HCT116 (cell line): Measurements from ENCODE around the gene APBB1IP.

Source experiments
- ELF1 ChIP-seq: IDR thresholded peaks from 2 replicates; pipeline ENCODE4 v1.6.1; 2012; ENCODE audit warnings: low read depth, borderline replicate concordance
- EZH2 ChIP-seq: fragments of 200-600 bp; sonication (generic); IDR thresholded peaks from 2 replicates; pipeline ENCODE4 v1.6.1; 2017; ENCODE audit warnings: antibody characterized with exemption, mixed run types
- EZH2phosphoT487 ChIP-seq: fragments of 200-600 bp; IDR thresholded peaks from 2 replicates; pipeline ENCODE4 v1.6.1; 2018; ENCODE audit warnings: antibody characterized with exemption, borderline replicate concordance
- FOSL1 ChIP-seq: IDR thresholded peaks from 2 replicates; pipeline ENCODE4 v1.6.1; 2012; ENCODE audit warnings: low read depth
- SIN3A ChIP-seq: IDR thresholded peaks from 2 replicates; pipeline ENCODE4 v1.6.1; 2012; ENCODE audit warnings: low read depth
- TCF7L2 ChIP-seq: IDR thresholded peaks from 2 replicates; pipeline ENCODE4 v1.7.0; 2011; ENCODE audit warnings: borderline replicate concordance, inconsistent platforms; ENCODE audit not compliant: insufficient read depth, insufficient read length; ENCODE audit errors: extremely low read depth
- YY1 ChIP-seq: IDR thresholded peaks from 2 replicates; pipeline ENCODE4 v1.6.1; 2011; ENCODE audit warnings: low read length, low read depth, moderate library complexity, mild to moderate bottlenecking; ENCODE audit not compliant: insufficient replicate concordance; ENCODE audit errors: extremely low read depth
- ZNF274 ChIP-seq: fragments of 200-500 bp; sonication (Bioruptor generic); IDR thresholded peaks from 2 replicates; pipeline ENCODE4 v1.6.1; 2014; ENCODE audit warnings: mild to moderate bottlenecking, low read depth, low read length, inconsistent platforms
- TF ChIP-seq, protein P1 (sequence below), 3 experiments: fragments of 200-600 bp in 1 of 3; sonication (generic) in 1 of 3; IDR thresholded peaks in 2 of 3; conservative IDR thresholded peaks in 1 of 3; 2 replicates each; pipeline ENCODE4 v1.5.1; 2012 to 2017; ENCODE audit warnings: low read depth in 2 of 3, low read length in 2 of 3, antibody characterized with exemption in 1 of 3, borderline replicate concordance in 1 of 3, control low read depth in 1 of 3, mild to moderate bottlenecking in 1 of 3, mixed read lengths in 1 of 3, mixed run types in 1 of 3, moderate library complexity in 1 of 3; ENCODE audit not compliant: insufficient read depth in 1 of 3

DNA sequence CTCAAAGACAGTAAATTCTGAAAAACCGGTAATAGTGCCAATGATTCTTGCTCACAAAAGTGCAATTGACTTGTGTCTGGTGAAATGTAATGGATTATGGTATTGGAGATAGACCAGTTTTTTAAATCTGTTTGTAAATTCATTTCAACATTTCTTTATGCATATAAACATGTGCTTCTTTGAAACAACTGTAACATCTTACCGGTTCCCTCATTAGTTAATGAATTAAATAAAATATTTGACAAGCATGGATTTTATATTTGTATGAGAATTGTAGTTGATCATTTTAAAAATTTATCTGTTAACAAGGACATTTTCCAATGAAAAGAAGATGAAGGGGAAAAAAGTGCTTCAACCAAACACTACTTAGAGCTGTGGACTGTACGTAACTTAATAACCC is 21.0 kb upstream of the APBB1IP start:
- no peak for TF ChIP-seq YY1
- TF ChIP-seq, protein P1, sequence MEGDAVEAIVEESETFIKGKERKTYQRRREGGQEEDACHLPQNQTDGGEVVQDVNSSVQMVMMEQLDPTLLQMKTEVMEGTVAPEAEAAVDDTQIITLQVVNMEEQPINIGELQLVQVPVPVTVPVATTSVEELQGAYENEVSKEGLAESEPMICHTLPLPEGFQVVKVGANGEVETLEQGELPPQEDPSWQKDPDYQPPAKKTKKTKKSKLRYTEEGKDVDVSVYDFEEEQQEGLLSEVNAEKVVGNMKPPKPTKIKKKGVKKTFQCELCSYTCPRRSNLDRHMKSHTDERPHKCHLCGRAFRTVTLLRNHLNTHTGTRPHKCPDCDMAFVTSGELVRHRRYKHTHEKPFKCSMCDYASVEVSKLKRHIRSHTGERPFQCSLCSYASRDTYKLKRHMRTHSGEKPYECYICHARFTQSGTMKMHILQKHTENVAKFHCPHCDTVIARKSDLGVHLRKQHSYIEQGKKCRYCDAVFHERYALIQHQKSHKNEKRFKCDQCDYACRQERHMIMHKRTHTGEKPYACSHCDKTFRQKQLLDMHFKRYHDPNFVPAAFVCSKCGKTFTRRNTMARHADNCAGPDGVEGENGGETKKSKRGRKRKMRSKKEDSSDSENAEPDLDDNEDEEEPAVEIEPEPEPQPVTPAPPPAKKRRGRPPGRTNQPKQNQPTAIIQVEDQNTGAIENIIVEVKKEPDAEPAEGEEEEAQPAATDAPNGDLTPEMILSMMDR (IDR thresholded peaks at IDR 0.05 in 2 of 3, conservative IDR thresholded peaks at IDR 0.05 in 1 of 3; ENCODE audit: borderline replicate concordance in 1 of 3, insufficient read depth in 1 of 3, low read depth in 2 of 3, low read length in 2 of 3): no peak
- no peak for TF ChIP-seq ELF1
- no peak for TF ChIP-seq ZNF274
- TF ChIP-seq SIN3A: no peak
- TF ChIP-seq FOSL1: no peak
- no peak for TF ChIP-seq EZH2
- no peak for TF ChIP-seq TCF7L2
- TF ChIP-seq EZH2phosphoT487: no peak
